Ovary (tissue), 3 donors: ENCODE measurements around the gene GLYAT.

ENCODE experiments used
- POLR2A ChIP-seq: fragments of 450-650 bp; IDR thresholded peaks from one replicate; pipeline ENCODE4 v1.6.1; 2017; ENCODE audit warnings: antibody characterized with exemption, mild to moderate bottlenecking, moderate library complexity
- TF ChIP-seq, protein P1 (sequence below), 3 donors: fragments of 450-650 bp in 2 of 3; fragments of 200-600 bp in 1 of 3; IDR thresholded peaks; one replicate each; pipeline versions ENCODE4 v1.5.1 to v1.8.0; 2016 to 2022; ENCODE audit warnings: antibody characterized with exemption in 3 of 3, mild to moderate bottlenecking in 1 of 3
- donor health status: DM: no; HTN: no; CAD: no.

DNA sequence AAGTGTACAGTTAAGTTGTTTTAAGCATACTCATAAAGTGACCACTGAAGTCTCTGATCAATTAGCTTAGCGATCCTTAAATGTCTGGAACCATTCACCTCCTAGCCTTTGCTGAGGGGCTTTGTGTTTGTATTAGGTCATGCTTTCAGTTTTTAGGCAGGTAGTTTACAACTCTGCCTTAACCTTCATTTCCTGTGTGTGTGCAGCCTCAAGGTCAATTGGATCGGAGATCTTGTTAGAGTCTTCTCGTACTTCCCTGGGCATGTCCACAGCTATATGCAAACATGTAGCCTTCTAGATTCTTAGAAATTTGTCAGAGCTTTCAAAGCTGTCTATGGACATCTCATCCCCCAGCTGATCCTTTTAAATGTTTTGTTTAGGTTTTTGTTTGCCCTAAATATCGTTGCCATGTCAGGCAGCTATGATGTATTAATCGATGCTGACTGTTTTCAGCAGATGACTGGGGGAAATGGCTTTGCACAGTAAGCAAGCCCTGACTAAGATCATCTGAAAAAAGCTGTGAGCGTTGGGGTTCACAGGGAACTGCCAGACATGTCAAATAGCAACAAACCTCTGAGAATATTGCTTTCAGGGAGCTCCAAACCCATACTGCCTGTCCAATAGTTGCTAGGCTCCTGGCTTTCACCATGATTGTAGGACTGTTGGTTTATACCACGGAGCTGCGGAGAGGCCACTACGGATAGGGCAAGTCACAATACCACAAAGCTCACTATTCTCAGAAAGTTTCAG is 45.6 kb downstream of the GLYAT start:
- no peak for TF ChIP-seq POLR2A
- TF ChIP-seq, protein P1, sequence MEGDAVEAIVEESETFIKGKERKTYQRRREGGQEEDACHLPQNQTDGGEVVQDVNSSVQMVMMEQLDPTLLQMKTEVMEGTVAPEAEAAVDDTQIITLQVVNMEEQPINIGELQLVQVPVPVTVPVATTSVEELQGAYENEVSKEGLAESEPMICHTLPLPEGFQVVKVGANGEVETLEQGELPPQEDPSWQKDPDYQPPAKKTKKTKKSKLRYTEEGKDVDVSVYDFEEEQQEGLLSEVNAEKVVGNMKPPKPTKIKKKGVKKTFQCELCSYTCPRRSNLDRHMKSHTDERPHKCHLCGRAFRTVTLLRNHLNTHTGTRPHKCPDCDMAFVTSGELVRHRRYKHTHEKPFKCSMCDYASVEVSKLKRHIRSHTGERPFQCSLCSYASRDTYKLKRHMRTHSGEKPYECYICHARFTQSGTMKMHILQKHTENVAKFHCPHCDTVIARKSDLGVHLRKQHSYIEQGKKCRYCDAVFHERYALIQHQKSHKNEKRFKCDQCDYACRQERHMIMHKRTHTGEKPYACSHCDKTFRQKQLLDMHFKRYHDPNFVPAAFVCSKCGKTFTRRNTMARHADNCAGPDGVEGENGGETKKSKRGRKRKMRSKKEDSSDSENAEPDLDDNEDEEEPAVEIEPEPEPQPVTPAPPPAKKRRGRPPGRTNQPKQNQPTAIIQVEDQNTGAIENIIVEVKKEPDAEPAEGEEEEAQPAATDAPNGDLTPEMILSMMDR (IDR thresholded peaks at IDR 0.05) = no peak
